C4-2B (cell line): Measurements from ENCODE around the gene TMEM145.

Experiments
- H3K27ac ChIP-seq: fragments of 450-650 bp; 2 replicates; pipeline ENCODE4 v1.5.1; 2017
- ZFX ChIP-seq: fragments of 450-650 bp; IDR thresholded peaks from 2 replicates; pipeline ENCODE4 v1.6.1; 2017
- TF ChIP-seq, protein P1 (sequence below): fragments of 450-650 bp; conservative IDR thresholded peaks from 2 replicates; pipeline ENCODE4 v1.5.1; 2017; ENCODE audit warnings: mild to moderate bottlenecking

Gene TMEM145

DNA sequence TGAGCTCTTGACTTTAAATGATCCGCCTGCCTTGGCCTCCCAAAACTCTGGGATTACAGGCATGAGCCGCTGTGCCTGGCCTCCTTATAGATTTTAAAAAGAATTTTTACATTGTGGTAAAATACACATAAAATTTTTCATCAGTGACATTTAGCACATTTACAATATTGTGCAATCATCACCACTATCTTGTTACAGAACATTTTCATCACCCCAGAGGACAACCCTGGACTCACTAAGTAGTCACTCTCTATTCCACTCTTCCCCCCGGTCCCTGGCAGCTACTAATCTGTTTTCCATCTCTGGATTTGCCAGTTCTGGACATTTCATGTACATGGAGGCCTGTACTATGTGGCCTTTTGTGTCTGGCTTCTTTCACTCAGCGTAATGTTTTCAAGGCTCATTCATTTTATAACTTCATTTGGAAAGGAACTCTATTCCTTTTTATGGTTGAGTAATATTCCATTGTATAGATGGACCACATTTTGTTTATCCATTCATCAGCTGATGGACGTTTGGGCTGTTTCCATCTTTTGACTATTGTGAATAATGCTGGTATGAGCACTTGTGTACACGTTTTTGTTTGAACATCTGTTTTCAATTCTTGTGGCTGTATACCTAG, 32.2 kb downstream of the TMEM145 start:
- TF ChIP-seq ZFX = no peak

DNA sequence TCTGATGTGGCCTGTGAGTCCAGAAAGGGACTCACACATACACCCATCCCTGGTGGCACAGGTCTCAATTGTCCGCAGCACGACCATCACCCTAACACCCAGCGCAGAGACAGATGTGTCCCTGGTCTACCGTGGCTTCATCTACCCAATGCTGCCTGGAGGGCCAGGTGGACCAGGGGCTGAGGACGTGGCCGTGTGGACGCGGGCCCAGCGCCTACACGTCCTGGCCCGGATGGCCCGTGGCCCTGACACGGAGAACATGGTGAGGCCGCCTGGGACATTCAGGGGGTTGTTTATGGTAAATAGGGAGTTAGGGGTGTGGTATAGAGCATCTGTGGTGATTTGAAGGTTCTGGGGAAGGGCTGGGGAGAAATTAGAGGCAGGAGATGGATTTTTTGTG, 35.1 kb downstream of the TMEM145 start:
- TF ChIP-seq ZFX = no peak
- TF ChIP-seq, protein P1, sequence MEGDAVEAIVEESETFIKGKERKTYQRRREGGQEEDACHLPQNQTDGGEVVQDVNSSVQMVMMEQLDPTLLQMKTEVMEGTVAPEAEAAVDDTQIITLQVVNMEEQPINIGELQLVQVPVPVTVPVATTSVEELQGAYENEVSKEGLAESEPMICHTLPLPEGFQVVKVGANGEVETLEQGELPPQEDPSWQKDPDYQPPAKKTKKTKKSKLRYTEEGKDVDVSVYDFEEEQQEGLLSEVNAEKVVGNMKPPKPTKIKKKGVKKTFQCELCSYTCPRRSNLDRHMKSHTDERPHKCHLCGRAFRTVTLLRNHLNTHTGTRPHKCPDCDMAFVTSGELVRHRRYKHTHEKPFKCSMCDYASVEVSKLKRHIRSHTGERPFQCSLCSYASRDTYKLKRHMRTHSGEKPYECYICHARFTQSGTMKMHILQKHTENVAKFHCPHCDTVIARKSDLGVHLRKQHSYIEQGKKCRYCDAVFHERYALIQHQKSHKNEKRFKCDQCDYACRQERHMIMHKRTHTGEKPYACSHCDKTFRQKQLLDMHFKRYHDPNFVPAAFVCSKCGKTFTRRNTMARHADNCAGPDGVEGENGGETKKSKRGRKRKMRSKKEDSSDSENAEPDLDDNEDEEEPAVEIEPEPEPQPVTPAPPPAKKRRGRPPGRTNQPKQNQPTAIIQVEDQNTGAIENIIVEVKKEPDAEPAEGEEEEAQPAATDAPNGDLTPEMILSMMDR = no peak
- H3K27ac ChIP-seq = no peak overlapping the region

More for the DNA sequence above, 32.2 kb downstream of the TMEM145 start:
- H3K27ac ChIP-seq = no peak overlapping the region

DNA sequence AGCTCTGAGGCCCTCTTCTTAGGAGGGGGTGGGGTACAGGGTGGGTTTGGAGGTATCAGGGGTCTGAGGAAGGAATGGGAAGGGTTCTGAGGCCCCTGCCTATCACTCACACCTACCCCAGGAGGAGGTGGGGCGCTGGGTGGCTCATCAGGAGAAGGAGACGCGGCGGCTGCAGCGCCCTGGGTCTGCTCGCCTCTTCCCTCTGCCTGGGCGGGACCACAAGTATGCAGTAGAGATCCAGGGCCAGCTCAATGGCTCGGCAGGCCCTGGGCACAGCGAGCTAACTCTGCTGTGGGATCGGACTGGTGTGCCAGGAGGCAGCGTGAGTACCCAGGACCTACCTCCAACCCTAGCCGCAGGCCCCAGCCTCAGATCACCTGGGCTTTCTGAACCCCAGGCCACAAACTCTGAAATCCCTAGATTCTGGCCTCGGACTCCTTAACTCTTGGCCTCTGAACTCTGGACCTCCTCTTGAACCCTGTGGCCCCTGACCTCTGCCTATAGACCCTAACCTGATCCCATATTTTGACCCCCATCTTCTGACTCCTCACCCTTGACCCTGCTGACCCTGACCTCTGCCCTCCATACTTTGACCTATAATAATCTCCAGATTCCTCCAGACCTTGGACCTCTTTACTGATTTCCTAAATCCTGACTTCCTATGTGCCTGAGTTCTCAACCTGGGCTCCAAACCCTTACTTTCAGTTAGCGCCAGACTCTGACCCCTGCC, 36.4 kb downstream of the TMEM145 start:
- no peak overlapping the region for H3K27ac ChIP-seq
- TF ChIP-seq, protein P1 = no peak
- TF ChIP-seq ZFX = no peak

DNA sequence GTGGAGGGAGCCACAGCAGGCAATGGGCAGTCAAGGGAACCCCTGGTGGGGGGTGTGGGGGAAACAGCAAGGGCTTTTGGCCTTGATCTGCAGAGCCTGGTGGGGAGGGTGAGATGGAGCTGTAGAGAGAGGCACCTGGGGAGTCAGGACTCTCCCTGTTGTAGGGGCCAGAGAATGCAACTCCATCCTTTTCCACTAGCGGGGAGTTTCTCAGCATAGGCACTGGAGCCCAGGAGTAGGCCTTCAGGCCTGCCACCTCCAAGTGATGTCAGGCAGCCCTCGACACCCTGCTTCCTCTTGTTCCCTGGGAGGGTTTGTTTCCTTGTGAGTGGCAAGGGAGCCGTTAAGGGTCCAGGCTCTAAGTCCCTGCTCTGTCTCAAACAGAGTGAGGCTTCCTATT, 37.3 kb downstream of the TMEM145 start:
- no peak overlapping the region for H3K27ac ChIP-seq
- TF ChIP-seq, protein P1 = no peak
- no peak for TF ChIP-seq ZFX

DNA sequence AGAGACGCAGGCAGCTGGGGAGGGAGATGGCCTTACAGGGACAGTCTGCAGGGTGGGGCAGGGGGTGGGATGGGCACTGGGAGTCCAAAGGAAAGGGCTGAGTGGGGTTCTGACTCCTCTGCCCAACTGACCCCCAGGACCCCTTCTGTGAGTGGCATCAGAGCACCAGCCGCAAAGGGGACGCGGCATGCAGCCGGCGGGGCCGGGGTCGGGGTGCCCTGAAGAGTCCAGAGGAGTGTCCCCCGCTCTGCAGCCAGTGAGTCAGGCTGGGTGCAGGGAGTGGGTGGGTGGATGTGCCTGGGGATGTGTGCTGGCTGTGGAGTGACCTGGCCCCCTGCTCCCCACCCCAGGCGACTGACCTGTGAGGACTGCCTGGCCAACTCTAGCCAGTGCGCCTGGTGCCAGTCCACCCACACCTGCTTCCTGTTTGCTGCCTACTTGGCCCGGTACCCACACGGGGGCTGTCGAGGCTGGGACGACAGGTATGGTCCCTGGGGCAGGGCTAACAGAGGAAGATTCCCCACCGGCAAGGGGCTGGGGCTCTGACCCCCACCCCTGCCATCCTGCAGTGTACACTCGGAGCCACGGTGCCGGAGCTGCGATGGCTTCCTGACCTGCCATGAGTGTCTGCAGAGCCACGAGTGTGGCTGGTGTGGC, 38.1 kb downstream of the TMEM145 start:
- TF ChIP-seq, protein P1 = no peak
- no peak for TF ChIP-seq ZFX
- H3K27ac ChIP-seq = no peak overlapping the region

DNA sequence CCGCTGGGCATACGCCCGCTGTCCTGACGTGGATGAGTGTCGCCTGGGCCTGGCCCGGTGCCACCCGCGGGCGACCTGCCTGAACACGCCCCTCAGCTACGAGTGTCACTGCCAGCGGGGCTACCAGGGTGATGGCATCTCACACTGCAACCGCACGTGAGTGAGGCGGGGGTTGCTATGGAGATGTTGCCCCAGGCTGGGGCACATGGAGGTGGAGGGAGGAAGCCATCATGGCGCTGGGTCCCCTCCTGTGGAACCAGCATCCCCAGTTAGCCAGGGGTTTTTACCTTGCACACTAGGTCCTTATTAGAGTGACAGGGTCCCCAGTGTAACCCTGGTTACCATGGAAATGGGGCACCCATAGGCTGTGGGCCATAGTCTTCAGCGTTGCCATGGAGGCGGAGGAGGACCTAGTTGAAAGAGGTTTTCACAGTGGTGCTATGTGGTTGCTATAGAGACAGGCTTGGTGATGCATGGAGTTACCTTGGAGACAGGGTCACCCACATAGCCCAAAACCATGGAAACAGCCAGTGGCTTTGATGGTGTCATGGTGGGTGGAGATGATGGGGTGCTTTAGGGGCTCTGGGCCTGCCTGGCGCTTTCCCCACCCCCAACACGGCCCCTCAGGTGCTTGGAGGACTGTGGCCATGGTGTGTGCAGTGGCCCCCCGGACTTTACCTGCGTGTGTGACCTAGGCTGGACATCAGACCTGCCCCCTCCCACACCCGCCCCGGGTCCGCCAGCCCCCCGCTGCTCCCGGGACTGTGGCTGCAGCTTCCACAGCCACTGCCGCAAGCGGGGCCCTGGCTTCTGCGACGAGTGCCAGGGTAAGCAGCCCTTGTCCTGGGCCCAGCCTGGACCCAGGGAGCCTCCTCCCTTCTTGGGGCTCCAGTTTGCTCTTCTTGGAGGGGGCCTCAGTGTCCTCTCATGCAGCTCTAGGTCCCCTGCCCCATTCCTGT, 39.5 kb downstream of the TMEM145 start:
- TF ChIP-seq, protein P1 = no peak
- TF ChIP-seq ZFX = no peak
- no peak overlapping the region for H3K27ac ChIP-seq

DNA sequence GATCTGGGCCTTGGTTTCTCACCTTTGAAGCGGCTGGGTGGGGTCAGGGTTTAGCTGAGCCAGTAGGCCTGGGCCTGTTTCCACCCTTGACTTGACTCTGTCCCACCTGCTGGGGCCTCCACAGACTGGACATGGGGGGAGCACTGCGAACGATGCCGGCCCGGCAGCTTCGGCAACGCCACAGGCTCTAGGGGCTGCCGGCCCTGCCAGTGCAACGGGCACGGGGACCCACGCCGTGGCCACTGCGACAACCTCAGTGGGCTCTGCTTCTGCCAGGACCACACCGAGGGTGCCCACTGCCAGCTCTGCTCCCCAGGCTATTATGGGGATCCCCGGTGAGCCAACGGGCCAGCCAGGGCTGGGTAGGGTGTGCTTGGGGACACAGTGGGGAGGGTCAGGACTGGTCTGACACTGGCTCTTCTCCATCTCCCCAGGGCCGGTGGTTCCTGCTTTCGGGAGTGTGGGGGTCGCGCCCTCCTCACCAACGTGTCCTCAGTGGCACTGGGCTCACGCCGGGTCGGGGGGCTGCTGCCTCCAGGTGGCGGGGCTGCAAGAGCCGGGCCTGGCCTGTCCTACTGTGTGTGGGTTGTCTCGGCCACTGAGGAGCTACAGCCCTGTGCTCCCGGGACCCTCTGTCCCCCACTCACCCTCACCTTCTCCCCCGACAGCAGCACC, 40.4 kb downstream of the TMEM145 start:
- H3K27ac ChIP-seq = no peak overlapping the region
- TF ChIP-seq ZFX = no peak
- TF ChIP-seq, protein P1 = no peak
